Measurements from ENCODE around the gene COP1.
"Not testable (repeated sequence)": the region's sequence is repeated elsewhere in the genome, so short reads cannot be mapped to it uniquely, and the experiment has no call there.

The COP1 gene

GRCh38 chr1:176007756-176008389 lies 199.2 kb downstream of the COP1 start:
- peaks cover 15% of the 10 kb centered on the region for H3K36me3 ChIP-seq (ENCODE audit: control insufficient read depth, insufficient read depth, low read length)
- H3K27me3 ChIP-seq (ENCODE audit: control insufficient read depth, insufficient read depth, low read length); H3K27ac ChIP-seq (ENCODE audit: low read depth, low read length); H3K4me3 ChIP-seq (ENCODE audit: low read depth, low read length); H3K4me1 ChIP-seq (ENCODE audit: control insufficient read depth, insufficient read depth, low read length); H3K9me3 ChIP-seq (ENCODE audit: control insufficient read depth, insufficient read depth, low read depth, low read length); H3K9ac ChIP-seq (ENCODE audit: low read length): not testable (repeated sequence)

GRCh38 chr1:175994660-175995059 lies 212.4 kb downstream of the COP1 start:
- H3K4me1 ChIP-seq (ENCODE audit: control insufficient read depth, insufficient read depth, low read length); H3K9me3 ChIP-seq (ENCODE audit: control insufficient read depth, insufficient read depth, low read depth, low read length); H3K27ac ChIP-seq (ENCODE audit: low read depth, low read length); H3K4me3 ChIP-seq (ENCODE audit: low read depth, low read length); H3K9ac ChIP-seq (ENCODE audit: low read length); H3K27me3 ChIP-seq (ENCODE audit: control insufficient read depth, insufficient read depth, low read length); H3K36me3 ChIP-seq (ENCODE audit: control insufficient read depth, insufficient read depth, low read length): not testable (repeated sequence)

- H3K27ac ChIP-seq (ENCODE audit: low read depth, low read length); H3K27me3 ChIP-seq (ENCODE audit: control insufficient read depth, insufficient read depth, low read length); H3K4me3 ChIP-seq (ENCODE audit: low read depth, low read length); H3K9me3 ChIP-seq (ENCODE audit: control insufficient read depth, insufficient read depth, low read depth, low read length); H3K9ac ChIP-seq (ENCODE audit: low read length); H3K4me1 ChIP-seq (ENCODE audit: control insufficient read depth, insufficient read depth, low read length): not testable (repeated sequence)
- H3K36me3 ChIP-seq (ENCODE audit: control insufficient read depth, insufficient read depth, low read length): peaks cover 14% of the 10 kb centered on the region
Measured at GRCh38 chr1:175992825-175993224, 214.3 kb downstream of the COP1 start.

- H3K9me3 ChIP-seq (ENCODE audit: control insufficient read depth, insufficient read depth, low read depth, low read length); H3K9ac ChIP-seq (ENCODE audit: low read length); H3K4me1 ChIP-seq (ENCODE audit: control insufficient read depth, insufficient read depth, low read length); H3K27ac ChIP-seq (ENCODE audit: low read depth, low read length); H3K4me3 ChIP-seq (ENCODE audit: low read depth, low read length); H3K27me3 ChIP-seq (ENCODE audit: control insufficient read depth, insufficient read depth, low read length): not testable (repeated sequence)
- H3K36me3 ChIP-seq (ENCODE audit: control insufficient read depth, insufficient read depth, low read length): peaks cover 15% of the 10 kb centered on the region
Measured at GRCh38 chr1:175992202-175992601, 214.9 kb downstream of the COP1 start.

GRCh38 chr1:175984813-175985212 lies 222.3 kb downstream of the COP1 start:
- Histone ChIP-seq H3K9ac (ENCODE audit: low read length) (no peak overlapping the region), H3K36me3 (ENCODE audit: control insufficient read depth, insufficient read depth, low read length) (peaks cover 55% of the 10 kb centered on the region), H3K27me3 (ENCODE audit: control insufficient read depth, insufficient read depth, low read length) (no peaks in the 10 kb centered on the region), H3K9me3 (ENCODE audit: control insufficient read depth, insufficient read depth, low read depth, low read length) (peaks cover 25% of the 10 kb centered on the region), H3K4me3 (ENCODE audit: low read depth, low read length) (no peak overlapping the region), H3K4me1 (ENCODE audit: control insufficient read depth, insufficient read depth, low read length) (no peaks in the 10 kb centered on the region), H3K27ac (ENCODE audit: low read depth, low read length) (no peak overlapping the region)

GRCh38 chr1:175984057-175984812 lies 222.9 kb downstream of the COP1 start:
- Histone ChIP-seq H3K27ac (ENCODE audit: low read depth, low read length) (no peak overlapping the region), H3K4me1 (ENCODE audit: control insufficient read depth, insufficient read depth, low read length) (no peaks in the 10 kb centered on the region), H3K4me3 (ENCODE audit: low read depth, low read length) (no peak overlapping the region), H3K36me3 (ENCODE audit: control insufficient read depth, insufficient read depth, low read length) (peaks cover 54% of the 10 kb centered on the region), H3K9ac (ENCODE audit: low read length) (no peak overlapping the region), H3K27me3 (ENCODE audit: control insufficient read depth, insufficient read depth, low read length) (no peaks in the 10 kb centered on the region), H3K9me3 (ENCODE audit: control insufficient read depth, insufficient read depth, low read depth, low read length) (peaks cover 25% of the 10 kb centered on the region)

- not testable (repeated sequence) for H3K4me3 ChIP-seq (ENCODE audit: low read depth, low read length); H3K9ac ChIP-seq (ENCODE audit: low read length); H3K4me1 ChIP-seq (ENCODE audit: control insufficient read depth, insufficient read depth, low read length); H3K27ac ChIP-seq (ENCODE audit: low read depth, low read length); H3K27me3 ChIP-seq (ENCODE audit: control insufficient read depth, insufficient read depth, low read length)
- Histone ChIP-seq H3K9me3 (ENCODE audit: control insufficient read depth, insufficient read depth, low read depth, low read length) (peaks cover 25% of the 10 kb centered on the region), H3K36me3 (ENCODE audit: control insufficient read depth, insufficient read depth, low read length) (peaks cover 46% of the 10 kb centered on the region)
Measured at GRCh38 chr1:175983363-175983762, 223.7 kb downstream of the COP1 start.

GRCh38 chr1:175981128-175981527 lies 226.0 kb downstream of the COP1 start:
- peaks cover 25% of the 10 kb centered on the region for H3K9me3 ChIP-seq (ENCODE audit: control insufficient read depth, insufficient read depth, low read depth, low read length)
- H3K27ac ChIP-seq (ENCODE audit: low read depth, low read length): no peak overlapping the region
- no peaks in the 10 kb centered on the region for H3K4me1 ChIP-seq (ENCODE audit: control insufficient read depth, insufficient read depth, low read length)
- H3K27me3 ChIP-seq (ENCODE audit: control insufficient read depth, insufficient read depth, low read length): no peaks in the 10 kb centered on the region
- H3K4me3 ChIP-seq (ENCODE audit: low read depth, low read length): no peak overlapping the region
- peaks cover 34% of the 10 kb centered on the region for H3K36me3 ChIP-seq (ENCODE audit: control insufficient read depth, insufficient read depth, low read length)
- no peak overlapping the region for H3K9ac ChIP-seq (ENCODE audit: low read length)

- Histone ChIP-seq H3K9ac (ENCODE audit: low read length) (no peak overlapping the region), H3K4me1 (ENCODE audit: control insufficient read depth, insufficient read depth, low read length) (no peaks in the 10 kb centered on the region), H3K27ac (ENCODE audit: low read depth, low read length) (no peak overlapping the region), H3K9me3 (ENCODE audit: control insufficient read depth, insufficient read depth, low read depth, low read length) (peaks cover 16% of the 10 kb centered on the region; the same call in 1 of the 2 replicates), H3K27me3 (ENCODE audit: control insufficient read depth, insufficient read depth, low read length) (no peaks in the 10 kb centered on the region), H3K36me3 (ENCODE audit: control insufficient read depth, insufficient read depth, low read length) (peaks cover 16% of the 10 kb centered on the region), H3K4me3 (ENCODE audit: low read depth, low read length) (no peak overlapping the region)
Measured at GRCh38 chr1:175978926-175979325, 228.2 kb downstream of the COP1 start.

GRCh38 chr1:175978476-175978875 lies 228.6 kb downstream of the COP1 start:
- H3K27me3 ChIP-seq (ENCODE audit: control insufficient read depth, insufficient read depth, low read length): no peaks in the 10 kb centered on the region
- no peaks in the 10 kb centered on the region for H3K4me1 ChIP-seq (ENCODE audit: control insufficient read depth, insufficient read depth, low read length)
- H3K36me3 ChIP-seq (ENCODE audit: control insufficient read depth, insufficient read depth, low read length): peaks cover 11% of the 10 kb centered on the region
- no peak overlapping the region for H3K9ac ChIP-seq (ENCODE audit: low read length)
- no peak overlapping the region for H3K4me3 ChIP-seq (ENCODE audit: low read depth, low read length)
- H3K27ac ChIP-seq (ENCODE audit: low read depth, low read length): no peak overlapping the region
- peaks cover 11% of the 10 kb centered on the region; the same call in 1 of the 2 replicates for H3K9me3 ChIP-seq (ENCODE audit: control insufficient read depth, insufficient read depth, low read depth, low read length)

- Histone ChIP-seq H3K27ac (ENCODE audit: low read depth, low read length) (no peak overlapping the region), H3K9ac (ENCODE audit: low read length) (no peak overlapping the region), H3K36me3 (ENCODE audit: control insufficient read depth, insufficient read depth, low read length) (no peaks in the 10 kb centered on the region), H3K27me3 (ENCODE audit: control insufficient read depth, insufficient read depth, low read length) (no peaks in the 10 kb centered on the region), H3K9me3 (ENCODE audit: control insufficient read depth, insufficient read depth, low read depth, low read length) (peaks cover 5% of the 10 kb centered on the region; the same call in 1 of the 2 replicates), H3K4me3 (ENCODE audit: low read depth, low read length) (no peak overlapping the region), H3K4me1 (ENCODE audit: control insufficient read depth, insufficient read depth, low read length) (no peaks in the 10 kb centered on the region)
Measured at GRCh38 chr1:175976865-175977642, 230.0 kb downstream of the COP1 start.
